Activated CD4-positive, alpha-beta T cell treated with anti-CD3 and anti-CD28 coated beads for 4 hours (primary cell): ENCODE data around the gene PLPP2.

Experiments
- DNase-seq, 2 donors: peaks; one replicate each; pipeline ENCODE4 v3.0.0-alpha.2; 2020

PLPP2 gene

DNA sequence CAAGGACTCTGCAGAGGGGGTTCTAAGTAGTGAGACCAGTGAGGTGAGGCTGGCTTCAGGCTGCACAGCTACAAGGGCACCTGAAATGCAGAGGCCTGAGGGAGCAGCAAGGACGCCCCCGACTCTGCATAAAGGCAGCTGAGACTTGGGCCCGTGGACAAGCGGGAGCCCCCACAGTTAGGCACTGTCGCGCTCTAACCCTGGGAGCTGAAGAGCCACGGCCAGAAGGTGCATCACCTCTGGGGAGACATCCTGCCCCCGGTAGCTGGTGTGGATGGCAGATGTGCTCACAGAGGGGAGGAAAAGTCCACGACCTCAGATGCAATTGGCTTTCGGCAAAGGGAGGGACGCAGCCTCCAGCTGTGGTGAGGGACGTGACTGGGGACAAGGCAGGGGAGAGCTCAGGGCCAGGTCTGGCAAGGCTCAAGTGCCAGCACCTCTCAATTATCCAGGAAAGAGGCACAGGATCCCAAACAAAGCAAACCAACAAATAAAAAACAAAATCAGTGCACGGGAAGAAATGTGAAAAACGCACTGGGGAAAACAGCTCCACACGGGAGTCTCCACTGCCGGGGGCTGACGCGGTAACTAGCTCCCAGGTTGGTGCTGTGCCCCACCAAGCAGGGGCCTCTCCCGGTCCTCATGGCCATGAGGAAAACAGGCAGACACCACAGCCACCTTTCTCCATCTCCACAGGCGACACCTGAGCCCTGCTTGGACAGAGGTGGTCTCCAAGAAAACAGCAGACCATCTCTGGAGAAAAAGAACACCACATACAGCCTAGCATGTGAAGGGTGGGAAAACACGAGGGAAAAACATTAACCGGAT lies 23.0 kb upstream of the PLPP2 start:
- DNase-seq = no peak

DNA sequence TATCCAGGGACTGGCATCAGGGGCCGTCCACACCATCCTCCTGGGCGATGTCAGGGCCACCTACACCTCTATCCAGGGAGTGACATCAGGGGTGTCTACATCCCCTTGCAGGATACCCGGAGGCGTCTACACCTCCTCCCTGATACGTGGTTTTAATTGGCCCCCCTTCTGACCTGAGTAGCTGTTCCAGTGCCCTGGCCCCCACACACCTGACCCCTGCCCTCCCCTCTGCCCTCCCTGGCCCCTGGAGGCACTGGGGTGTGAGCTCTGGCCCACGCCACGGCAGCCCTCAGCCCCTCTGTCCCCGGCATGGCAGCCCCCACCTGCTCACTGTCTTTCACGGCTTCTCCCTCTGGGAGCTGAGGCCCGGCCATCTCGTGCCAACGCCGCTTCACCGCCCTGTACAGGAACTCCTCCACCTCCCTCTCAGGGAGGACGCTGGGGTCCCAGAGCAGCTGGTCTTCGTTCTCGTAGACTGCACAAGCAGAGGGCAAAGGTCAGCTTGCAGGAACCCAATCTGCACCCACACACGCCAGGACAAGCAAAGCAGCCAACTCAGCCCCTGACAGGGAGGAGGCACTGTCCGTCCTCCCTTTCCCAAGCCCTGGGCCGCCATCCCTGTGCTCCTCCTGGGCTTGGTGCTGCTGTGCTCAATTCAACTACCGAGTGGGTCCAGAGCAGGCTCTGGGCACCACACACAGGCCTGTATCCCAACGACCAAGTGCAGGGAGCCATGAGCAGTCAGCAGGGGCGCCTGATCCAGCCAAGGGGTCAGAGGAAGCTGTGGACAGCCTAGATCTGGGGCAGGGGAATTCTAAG lies 22.2 kb upstream of the PLPP2 start:
- DNase-seq = no peak

DNA sequence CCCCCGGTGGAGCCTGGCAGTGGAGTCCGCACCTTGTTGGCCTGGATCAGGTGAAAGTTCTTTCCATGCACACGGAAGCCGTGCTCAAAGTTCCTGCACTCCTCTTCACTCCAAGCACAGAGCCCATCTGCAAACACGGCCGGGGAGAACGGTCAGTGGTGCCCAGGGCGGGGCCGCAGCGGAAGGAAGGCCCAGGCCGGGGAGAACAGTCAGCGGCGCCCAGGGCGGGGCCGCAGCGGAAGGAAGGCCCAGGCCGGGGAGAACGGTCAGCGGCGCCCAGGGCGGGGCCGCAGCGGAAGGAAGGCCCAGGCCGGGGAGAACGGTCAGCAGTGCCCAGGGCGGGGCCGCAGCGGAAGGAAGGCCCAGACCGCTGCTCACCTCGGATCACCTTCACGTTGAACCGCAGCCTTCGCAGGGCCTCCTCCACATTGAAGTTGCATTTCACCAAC lies 20.6 kb upstream of the PLPP2 start:
- no peak for DNase-seq

DNA sequence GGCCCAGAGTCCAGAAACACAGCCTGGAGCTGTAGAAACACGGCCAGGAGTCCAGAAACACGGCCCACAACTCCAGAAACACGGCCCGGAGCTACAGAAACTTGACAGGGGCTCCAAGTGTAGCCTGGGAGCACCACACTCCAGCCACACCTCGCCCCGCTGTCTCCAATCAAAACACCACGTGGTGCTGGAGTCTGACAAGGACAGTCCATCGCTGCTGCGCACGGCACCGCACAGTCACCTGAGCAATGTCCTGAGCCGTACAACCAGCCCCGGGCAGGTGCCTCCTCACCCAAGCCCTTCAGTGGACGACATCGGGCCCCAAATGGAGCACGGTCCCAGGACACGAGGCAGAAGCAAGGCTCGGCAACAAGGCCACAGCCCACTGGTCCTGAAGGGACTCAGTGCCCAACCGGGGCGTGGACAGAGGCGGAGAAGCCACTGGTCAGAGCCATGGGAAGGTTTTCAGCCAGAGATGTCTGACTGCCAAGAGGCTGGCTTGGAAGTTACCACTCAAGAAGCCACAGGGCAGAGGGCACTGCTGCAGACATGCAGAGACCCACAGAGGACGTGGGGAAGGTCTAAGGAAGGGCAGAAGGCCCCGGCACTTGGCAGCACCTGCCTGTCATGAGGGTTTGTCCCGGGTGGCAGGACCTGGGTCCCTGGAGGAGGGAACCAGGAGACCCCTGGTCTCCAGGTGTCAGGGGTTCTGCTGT lies 19.7 kb upstream of the PLPP2 start:
- DNase-seq = no peak

DNA sequence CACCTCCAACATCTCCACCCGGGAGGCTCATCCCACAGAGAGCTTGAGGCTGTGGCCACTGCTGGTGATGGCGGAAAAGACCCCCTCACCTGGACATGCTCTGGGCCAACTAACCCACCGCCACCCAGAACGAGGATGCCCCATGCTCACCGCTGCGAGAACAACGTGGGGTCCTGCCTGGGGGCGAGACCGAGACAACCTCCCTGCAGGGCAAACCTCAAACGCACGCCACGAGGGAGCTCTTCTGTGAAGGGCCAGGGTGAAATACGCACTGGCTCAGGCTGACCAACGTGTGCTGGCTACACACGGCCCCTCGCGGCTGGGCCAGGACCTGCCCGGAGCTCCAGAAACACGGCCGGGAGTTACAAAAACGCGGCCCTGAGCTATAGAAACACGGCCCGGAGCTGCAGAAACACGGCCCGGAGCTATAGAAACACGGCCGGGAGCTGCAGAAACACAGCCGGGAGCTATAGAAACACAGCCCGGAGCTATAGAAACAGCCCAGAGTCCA lies 19.0 kb upstream of the PLPP2 start:
- DNase-seq = no peak

DNA sequence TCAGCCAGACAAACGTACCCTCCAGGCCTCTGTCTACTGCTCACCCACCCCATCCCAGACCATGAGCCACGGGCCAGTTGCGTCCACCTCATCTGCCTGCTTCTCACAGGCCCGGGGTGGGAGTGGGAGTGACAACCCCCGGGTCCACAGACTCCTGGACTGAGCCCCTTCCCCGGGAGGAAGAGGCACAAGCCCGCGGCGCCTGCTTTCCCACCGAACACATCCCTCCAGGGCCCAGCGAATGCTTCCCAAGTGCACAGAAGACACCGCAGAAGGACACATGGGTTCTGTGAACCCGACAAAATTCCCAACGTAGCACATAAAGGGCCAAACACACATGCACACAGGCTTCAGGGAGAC lies 18.0 kb upstream of the PLPP2 start:
- DNase-seq = no peak

DNA sequence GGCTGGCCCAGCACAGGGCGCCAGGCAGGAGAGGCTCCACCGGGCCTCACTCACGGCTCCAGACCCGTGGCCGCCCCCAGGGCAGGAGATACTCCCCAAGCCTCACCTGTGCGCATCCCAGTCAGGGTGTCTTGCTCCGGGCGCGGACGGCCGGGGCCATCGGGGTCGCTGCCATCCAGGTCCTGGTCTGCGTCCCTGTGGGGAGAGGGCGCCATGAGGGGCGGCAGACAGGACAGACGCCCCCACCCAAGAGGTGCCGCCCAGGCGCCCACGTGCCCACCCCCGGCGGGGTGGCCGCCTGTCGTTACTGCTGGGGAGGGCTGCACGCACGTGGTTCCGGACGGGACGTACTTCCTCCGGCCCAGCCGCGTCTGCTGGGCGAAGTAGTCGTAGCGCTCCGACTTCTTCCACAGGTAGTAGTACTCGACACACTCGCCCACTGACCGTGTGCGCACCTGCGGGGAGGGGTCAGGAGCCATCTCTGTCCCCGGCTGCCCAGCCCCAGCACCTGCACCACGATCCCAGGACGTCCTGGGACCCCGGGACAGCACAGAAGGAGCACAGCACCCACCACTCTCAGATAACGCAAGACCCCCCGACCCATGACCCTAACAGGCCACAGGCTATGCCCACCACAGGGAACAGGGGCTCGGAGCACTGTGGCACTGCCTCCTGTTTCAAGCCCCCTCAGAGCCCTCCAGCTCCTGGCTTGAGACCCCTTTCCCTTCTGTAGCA lies 17.4 kb upstream of the PLPP2 start:
- DNase-seq = no peak

DNA sequence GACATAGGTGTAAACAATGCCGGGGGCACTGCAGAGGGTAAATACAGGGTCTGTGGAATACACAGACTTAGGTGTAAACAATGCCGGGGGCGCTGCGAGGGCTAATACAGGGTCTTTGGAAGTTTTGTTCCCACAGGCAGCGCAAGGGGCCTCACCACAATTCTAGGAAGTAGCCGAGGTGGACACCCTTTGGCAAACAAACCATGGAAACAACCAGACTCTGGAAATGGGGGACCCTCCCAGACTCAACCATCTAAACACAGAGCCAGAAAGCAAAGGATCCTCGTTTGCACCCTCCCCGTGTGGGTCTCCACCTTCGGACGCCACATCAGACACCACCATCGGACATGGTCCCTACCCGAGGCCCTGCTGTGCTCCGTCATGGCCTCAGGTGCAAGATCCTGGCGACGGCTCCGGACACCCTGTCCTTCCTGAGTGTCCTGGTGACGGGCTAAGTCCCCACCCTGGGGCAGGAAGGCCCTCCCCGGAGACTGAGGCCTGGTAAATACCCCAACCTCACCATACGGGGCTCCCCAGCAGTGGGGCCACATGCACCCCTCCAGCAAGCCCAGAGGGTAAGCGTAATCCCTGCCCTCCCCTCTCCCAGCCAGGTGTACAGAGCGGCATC lies 16.7 kb upstream of the PLPP2 start:
- DNase-seq = no peak

DNA sequence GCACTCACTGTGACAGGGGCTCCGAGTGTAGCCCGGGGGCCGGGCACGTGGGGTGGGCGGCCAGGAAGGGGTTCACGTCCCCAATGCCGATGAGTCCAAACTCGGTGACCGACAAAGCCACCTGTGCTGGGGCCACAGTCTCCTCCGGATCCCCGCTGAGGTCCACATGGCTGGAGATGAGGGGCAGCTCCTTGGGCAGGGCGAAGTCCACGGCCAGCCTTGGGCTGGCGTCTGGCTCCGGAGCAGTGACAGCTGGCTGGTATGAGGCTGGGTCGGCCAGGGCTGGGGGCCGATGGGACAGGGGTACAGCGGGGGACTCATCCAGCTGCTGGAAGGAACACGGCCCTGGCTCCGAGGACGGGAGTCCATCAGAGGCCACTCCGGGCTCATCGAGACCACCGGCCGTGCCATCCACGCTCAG lies 15.9 kb upstream of the PLPP2 start:
- no peak for DNase-seq

DNA sequence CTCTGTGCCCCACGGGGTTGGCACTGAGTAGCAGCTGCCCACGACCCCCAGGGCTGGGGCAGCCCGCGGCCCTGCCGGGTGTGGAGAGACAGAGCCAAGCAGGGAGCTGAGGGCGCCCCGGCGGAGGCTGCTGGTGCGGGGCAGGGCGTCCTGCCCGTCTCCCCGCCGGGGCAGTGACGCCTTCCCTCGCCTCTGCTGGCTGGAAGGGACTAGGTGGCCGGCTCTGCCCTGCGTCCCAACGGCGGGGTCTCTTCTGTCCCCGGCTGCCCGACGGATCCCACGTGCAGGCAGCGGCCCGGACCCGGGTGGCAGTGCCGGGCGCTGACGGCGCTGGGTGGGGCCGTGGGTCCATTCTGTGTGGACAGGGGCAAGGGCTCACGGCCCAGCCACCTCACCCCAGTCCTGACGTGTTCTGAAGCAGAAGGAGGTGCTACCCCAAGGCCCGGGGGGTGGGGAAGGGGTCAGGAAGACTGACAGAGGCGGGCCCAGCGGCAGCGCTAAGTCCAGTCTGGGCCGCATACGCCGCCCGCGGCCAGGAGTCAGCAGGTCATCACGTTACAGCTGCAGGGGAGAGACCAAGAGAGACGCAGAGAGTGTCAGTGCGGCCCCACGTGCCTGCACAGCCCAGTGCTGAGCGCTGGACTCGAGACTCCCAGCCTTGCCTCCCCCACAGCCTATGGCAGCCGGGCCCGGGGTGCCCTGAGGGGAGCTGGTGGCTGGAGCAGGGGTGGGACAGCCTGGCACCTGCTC lies 15.1 kb upstream of the PLPP2 start:
- DNase-seq = no peak

DNA sequence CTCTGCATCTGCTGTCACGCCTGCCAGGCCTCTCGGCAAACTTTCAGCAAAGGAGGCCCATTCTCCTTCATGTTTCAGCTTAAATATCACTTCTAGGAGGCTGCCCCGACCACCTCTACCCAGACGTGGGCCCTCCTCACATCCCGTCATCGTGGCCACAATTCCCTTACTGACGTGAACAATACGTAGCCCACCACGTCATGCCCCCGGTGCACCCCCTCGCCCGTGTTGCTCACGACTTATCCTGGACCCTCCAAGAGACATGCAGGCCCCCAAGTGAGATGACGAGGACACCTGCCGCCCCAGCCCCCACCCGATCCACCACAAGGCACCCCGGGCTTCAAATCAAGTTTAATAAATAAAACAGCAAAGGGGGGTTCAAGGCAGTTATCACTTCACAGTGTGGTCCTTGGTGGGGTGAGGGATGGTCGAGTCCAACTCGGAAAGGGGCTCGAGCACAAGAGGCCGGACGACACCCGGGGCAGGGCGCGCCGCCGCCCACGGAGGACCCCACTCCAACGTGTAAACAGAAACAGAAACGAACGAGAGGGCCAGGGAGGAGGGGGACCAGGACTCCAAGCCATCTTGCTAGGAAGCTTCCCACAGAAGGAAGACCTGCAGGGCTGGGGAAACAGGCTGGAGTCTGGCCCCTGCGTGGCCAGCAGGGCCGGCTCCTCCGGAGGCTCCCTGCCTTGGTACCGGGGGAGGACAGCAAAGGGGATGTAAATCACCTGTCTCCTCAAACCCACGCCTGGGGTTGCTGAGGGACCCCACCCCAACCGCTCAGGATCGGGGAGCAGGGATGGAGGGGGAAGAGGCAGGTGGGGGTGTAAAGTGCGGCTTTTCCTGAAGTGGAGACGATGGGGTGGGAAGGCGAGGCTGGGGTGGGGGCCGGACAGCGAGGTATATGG lies 14.3 kb upstream of the PLPP2 start:
- no peak for DNase-seq

DNA sequence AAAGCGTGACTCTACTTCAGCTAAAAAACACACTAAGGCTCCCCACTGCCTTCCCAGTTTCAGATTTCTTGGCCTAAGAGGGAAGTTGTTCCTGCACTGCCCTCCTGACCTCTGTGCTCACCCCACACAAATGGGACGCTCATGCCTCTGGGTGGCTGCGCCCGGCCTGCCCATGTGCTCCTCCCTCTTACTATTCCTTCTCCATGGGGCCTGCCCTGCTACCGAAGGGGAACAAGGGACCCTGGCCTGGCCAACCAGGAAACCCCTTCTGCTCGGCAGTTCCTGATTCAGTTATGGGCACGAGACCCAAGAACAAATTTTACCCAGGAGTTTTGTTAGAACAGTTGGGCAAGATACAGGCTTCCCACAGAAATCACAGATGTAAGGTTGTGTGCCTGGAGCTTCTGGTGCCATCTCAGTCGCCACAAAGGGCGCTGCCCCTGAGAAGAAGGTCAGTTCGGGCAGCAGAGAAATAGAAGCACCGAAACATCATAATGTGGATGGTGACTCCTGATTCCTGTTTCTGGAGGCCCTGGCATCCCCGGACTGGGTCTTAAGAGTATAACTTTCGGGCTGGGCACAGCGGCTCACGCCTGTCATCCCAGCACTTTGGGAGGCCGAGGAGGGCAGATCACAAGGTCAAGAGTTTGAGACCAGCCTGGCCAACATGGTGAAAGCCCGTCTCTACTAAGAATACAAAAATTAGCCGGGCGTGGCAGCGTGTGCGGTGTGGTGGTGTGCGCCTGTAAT lies 5.4 kb upstream of the PLPP2 start:
- DNase-seq = no peak

DNA sequence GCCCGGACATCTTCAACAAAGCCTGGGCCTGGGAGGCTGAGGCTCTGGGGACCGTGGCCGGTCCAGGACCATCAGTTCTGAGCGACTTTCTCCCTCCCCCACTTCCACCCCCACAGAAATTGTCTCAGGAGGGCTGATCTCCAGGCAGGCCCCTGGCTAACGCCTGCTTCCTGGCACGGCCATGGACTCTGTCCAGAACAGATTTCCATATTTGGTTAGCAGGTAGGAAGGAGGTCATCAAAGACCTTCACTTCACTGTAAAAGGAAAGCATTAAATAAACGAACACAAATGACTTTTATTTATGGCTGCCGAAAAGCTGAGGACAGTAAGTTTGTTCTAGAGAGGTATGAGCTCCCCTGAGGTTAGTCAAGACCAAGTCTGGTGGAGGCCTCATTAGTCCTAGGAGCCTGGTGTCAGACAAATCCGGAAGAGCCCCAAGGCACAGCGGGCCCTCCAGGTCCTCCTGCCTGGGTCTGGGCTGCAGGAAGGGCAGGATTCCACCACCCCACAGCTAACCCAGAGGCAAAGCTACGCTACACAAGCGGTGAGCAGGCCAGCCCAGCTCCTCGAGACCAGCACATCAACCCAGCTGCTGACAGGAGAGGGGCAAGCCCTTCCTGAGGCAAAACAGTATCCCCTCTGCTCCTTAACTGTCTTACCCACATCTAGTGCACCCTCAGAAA lies 4.6 kb upstream of the PLPP2 start:
- DNase-seq = no peak

DNA sequence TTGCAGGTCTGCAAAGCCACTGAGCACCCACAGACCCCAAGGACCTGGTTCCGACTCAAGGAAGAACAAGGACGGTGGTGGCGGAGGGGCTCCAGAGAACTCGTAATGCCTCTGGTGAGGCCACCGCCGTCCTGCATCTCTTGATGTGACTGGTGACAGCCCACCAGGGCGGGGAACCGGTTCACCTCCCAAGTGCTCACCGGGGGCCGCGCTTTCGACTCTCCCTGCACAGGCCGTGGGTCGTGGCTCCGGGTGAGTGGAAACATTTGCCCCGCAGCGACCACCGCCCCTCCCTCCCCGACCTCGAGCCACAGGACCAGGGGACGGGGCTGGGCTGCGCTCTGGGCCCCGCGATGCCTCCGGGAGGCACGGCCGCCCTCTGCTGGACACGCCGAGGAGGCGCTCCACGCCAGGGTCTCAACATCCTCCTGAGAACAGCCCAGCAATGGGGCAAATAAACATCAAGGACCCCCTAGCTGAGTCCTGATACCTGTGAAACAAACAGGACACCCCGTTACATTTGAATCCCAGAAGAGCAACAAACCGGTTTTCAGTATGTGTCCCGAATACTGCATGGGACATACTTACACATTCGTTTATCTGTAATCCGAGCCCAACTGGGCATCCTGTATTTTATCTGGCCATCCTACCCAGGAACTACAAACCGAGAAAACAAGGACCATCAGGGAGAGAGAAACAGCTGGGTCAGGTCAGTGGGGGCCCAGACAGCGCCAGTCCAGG lies 3.9 kb upstream of the PLPP2 start:
- peak; percentile 36 to 37 for DNase-seq

DNA sequence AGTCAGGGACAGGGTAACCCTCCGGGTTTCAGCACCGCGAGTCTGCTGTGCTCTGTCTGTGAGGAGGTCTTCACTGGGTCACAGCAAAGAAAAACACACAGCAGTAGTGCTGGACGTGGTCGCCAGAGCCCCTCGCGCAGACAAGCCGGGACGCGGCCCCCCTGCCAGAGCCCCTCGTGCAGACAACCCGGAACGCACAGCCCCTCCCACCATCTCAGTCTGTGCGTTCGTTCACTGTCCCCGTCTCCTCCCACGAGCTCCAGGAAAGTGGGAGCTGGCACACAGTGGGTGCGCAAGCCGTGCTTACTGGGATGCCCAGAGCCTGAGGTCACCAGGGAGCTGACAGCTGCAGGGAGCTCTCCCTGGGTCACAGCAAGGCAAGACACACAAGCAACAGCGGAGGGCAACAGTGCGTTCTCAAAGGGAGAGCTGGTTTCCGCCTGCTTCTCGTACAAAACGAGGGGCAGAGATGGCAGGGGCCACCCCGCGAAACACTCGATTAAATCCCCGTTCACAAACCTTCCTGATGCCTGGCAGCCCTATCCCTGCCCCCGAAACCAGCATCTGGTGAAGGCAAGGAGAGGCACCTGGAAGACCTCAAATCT lies 3.2 kb upstream of the PLPP2 start:
- no peak for DNase-seq

DNA sequence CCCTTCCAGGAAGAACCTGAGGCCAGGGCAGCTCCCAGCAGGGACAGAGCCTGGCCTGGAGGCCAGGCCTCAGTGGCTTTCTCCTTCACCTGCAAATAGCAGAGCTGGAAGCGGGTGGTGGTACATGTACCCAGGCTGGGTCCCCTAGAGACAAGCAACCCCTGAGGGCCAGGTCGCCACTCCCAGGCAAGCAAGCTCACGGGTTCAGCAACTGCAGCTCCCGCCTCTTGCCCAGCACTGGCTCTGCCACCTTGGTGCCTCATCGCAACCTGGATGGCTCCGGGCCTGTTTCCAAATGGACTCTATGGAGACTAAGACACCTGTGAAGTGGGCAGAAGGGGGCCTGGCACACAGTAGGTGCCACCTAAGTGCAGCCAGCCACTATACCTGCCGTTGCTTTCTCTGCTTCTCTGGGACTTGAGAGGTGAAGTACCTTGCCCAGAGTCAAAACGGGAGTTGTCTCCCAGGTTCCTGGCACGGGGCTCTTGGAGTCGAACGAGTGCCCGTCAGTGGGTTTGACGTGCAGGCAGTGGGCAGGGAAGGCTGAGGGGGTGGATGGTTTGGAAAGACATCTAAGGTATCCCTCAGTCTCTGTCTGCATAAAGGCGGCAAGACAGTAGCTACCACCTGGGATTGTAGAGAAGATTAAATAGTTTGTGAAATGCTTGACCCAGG lies 2.4 kb upstream of the PLPP2 start:
- no peak for DNase-seq

DNA sequence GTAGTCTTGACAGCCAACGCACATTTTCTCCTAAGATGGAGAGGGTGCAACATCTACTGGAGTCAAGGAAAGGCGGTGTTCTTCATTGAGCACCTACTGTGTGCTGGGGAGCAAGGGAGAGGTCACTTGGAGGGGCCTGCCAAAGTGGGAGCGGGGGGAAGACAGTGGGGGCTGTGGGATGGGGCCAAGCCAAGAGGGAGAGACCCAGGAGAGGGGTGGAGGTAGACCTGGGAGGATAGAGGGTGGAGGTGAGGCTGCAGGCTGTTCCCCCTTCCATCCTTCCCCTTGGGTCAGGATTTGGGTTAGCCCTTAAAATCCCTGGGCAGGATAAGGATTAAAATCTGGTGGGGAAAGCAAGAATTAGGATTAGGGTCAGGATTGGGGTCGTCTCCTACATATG lies 1.7 kb upstream of the PLPP2 start:
- no peak for DNase-seq
